Omental fat pad (tissue), 4 donors: ENCODE data around the gene MACROD1. TPM values are rescaled to one million over a fixed set of nuclear protein-coding genes. Genes with fewer than 3 reads are reported as not detected.
"Not testable (repeated sequence)": the region's sequence is repeated elsewhere in the genome, so short reads cannot be mapped to it uniquely, and the experiment has no call there.

ENCODE experiments used
- ATAC-seq: fragments of 150-250 bp; one replicate; pipeline ENCODE4 v1.9.1; 2016; ENCODE audit warnings: mild to moderate bottlenecking, moderate library complexity; ENCODE audit not compliant: low FRiP score
- DNase-seq: peaks from one replicate; pipeline ENCODE4 v3.0.0-alpha.2; 2019; ENCODE audit warnings: low spot score
- total RNA-seq, 4 donors: library from RNA; depleted of rRNA; stranded (reverse); fragments of >200 nt; gene quantifications; one replicate each; pipeline ENCODE4 v1.1.0, GENCODE V29; 2016
- TF ChIP-seq, protein P1 (sequence below), 3 donors: fragments of 450-650 bp; IDR thresholded peaks; one replicate each; pipeline ENCODE4 v1.5.1; 2016 to 2017; ENCODE audit warnings: antibody characterized with exemption in 3 of 3, mild to moderate bottlenecking in 3 of 3, moderate library complexity in 2 of 3

MACROD1 gene
- total RNA-seq, 4 donors from 2014 or later, result 13.8 to 40.9 (median 26.2) TPM

DNA sequence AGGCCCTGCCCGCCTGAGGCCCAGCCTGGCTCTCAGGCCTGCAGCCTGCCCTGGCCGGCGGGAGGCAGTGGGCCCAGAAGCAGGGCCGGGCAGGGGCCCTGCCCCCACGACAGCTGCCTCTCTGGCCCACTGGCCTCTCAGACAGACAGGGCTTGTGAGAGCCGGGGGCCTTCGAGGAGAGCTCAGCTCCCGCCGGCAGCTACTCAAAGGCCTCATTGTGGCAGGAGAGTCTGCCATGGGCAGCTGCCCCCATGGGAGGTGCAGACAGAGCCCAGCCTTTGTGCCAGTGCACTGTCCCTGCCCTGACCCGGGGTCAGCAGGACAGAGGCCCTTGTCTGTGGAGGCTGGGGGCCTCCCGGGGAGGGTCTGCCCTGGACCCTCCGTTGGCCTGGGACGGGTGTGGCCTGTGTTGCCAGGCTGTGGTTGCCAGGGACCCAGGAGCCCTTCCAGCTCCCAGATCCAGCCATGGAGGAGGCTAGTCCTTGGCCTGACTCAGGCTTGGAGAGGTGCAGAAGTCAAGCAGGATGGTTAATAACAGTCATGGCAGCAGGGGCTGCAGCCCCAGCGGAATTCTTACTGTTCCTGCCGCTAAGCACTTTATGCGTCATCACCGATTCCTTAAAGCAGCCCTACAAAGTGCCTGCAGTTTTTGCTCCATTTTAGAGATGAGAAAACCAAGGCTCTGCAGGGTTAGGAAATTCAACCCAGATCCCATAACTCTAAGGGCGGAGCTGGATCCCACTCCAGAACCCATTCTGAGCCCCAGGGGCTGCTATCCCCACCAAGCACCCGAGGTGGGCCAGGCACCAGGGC, 117.7 kb downstream of the MACROD1 start:
- DNase-seq (no peak), ATAC-seq (no peak)
- TF ChIP-seq, protein P1, sequence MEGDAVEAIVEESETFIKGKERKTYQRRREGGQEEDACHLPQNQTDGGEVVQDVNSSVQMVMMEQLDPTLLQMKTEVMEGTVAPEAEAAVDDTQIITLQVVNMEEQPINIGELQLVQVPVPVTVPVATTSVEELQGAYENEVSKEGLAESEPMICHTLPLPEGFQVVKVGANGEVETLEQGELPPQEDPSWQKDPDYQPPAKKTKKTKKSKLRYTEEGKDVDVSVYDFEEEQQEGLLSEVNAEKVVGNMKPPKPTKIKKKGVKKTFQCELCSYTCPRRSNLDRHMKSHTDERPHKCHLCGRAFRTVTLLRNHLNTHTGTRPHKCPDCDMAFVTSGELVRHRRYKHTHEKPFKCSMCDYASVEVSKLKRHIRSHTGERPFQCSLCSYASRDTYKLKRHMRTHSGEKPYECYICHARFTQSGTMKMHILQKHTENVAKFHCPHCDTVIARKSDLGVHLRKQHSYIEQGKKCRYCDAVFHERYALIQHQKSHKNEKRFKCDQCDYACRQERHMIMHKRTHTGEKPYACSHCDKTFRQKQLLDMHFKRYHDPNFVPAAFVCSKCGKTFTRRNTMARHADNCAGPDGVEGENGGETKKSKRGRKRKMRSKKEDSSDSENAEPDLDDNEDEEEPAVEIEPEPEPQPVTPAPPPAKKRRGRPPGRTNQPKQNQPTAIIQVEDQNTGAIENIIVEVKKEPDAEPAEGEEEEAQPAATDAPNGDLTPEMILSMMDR (IDR thresholded peaks at IDR 0.05), result no peak

DNA sequence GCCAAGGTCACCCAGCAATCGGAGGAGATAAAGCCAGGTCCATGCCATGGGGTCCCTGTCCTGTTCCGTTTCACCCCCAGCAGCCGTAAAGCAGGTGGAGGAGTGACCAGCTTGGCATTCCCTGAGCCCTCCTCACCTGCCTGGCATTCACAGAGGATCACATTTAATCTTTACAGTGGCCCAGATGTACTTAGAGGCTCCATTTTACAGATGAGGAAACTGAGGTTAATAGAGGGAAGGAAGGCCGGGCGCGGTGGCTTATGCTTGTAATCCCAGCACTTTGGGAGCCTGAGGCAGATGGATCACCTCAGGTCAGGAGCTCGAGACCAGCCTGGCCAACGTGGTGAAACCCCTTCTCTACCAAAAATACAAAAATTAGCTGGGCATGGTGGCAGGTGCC, 118.5 kb downstream of the MACROD1 start:
- not testable (repeated sequence) for ATAC-seq, DNase-seq

DNA sequence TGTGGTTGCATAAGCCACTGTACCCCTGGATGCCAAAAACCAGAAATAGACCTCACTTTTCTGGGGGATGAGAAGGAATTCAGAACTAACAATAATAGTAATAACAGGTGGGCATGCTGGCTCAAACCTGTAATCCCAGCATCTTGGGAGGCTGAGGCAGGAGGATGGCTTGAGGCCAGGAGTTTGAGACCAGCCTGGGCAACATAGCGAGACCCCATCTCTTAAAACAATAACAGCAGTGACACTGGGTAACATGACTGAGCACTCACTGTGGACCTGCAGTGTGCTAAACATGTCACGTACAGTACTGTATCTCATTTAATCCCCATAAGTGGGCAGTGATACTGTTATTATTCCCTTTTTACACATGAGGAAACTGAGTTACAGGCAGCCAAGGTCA, 120.2 kb downstream of the MACROD1 start:
- no peak for ATAC-seq
- TF ChIP-seq, protein P1 (IDR thresholded peaks at IDR 0.05), result no peak
- DNase-seq, result no peak

DNA sequence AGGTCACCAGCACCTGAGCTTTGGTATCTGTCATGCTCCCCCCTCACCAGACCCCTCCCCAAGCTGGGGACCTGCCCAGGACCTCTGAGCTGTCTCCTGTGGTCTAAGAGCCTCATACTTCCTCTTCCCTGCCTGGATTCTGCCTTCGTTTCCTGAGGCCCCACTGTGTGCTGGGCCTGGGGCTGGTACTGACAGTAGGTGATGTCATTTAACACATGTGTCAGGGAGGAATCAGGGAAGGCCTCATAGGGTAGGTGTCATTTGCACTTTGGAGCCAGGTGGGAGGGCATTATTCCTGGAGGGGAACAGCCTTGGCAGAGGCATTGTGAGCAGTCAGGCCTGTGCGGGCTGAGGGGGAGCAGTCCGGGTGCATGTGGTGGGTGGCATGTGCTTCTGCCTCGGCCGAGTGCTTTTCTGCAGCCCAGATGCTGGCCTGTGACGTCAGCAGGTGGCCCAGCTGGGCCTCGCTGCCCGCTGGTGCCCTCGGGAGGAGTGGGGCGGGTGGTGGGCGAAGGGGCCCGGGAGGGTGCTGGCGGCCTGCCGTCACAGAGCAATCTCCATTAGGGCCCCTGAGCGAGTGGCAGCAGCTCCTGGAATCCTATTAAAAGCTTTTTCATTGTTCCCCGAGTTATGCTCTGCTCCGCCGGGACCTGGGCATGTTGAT, 121.1 kb downstream of the MACROD1 start:
- DNase-seq, result no peak
- TF ChIP-seq, protein P1 (IDR thresholded peaks at IDR 0.05), result no peak
- no peak for ATAC-seq

DNA sequence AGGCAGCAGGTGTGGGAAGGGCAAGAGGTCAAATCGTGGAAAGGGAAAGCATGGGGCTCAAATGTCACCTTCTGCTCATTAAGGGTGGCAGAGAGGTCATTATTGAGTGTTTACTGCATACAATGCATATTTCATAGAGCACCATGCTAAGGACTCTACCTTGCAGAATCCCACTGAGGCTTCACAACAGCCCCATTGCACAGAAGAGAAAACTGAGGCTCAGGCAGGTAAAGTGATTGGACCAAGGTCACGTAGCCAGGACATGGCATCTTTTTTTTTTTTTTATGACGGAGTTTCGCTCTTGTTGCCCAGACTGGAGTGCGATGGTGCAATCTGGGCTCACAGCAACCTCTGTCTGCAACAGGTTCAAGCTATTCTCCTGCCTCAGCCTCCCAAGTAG, 122.4 kb downstream of the MACROD1 start:
- ATAC-seq (no peak), DNase-seq (no peak)
- TF ChIP-seq, protein P1 (IDR thresholded peaks at IDR 0.05), result no peak

DNA sequence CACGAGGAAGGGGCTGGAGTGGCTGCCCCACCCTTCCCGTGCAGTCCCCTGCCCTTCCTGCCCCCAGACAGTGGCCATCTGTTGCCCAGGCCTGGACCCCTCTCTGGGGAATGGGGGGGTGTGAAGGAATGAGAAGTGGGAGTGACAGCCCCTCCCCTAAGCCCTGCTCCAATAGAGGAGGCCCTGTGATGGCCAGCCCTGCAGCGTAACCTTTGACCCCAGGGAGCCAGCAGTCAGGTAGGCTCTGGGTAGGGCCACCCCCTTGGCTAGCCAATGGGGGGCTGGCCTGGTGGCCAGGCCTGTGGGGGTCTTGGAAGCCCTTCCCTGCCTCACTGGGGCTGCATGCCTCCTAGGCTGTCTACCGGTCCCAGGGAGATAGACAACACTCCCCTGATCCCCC, 123.6 kb downstream of the MACROD1 start:
- TF ChIP-seq, protein P1 (IDR thresholded peaks at IDR 0.05), result no peak
- no peak for ATAC-seq
- no peak for DNase-seq

DNA sequence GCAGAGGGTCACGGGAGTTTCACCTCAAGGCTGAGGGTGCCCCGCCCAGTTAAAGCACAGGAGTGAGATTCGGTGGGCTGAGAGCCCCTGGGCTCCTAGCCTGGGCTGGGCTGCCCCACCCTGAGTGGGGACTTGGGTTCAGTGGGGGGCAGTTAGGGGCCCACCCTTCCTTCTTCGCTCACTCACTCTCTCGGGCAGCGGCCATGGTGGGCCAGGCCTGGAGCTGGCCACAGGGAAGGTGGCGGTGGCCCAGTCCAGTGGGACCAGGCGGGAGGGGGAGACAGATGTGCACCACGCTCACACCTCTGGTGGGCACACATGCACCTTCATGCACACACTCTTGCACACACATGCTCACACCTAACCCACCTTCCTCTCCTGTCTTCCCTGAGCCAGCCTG, 124.1 kb downstream of the MACROD1 start:
- DNase-seq (no peak), ATAC-seq (no peak)
- TF ChIP-seq, protein P1 (IDR thresholded peaks at IDR 0.05), result no peak
